ENCODE results near the gene COL5A2.

The COL5A2 gene

DNA sequence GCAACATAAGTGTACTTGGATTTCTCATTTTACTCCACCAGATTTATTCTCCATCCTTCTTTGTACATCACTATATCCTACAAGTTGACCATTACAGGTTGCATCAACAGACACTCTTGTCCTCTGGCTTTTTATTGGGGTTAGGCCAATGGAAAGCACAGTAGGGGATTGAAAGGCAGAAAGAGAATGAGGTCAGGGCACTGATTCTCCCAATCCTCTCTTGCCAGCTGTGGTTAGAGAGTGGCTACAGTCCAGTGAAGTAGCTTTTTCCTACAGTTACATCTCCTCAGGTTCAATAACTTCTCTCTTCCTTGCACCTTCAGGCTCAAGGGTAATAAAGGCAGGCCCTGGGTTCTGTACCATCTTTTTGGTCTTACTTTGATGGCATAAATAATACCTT, 20.2 kb upstream of the COL5A2 start:
- Mint-ChIP-seq H3K27ac (no peak overlapping the region), H3K9me3 (no peaks in the 10 kb centered on the region), H3K27me3 (no peaks in the 10 kb centered on the region), H3K36me3 (no peaks in the 10 kb centered on the region), H3K4me1 (no peaks in the 10 kb centered on the region), H3K4me3 (no peak overlapping the region)
- ATAC-seq (ENCODE audit: low read depth) (no peak), DNase-seq (ENCODE audit: low spot score in 2 of 2) (no peak)

DNA sequence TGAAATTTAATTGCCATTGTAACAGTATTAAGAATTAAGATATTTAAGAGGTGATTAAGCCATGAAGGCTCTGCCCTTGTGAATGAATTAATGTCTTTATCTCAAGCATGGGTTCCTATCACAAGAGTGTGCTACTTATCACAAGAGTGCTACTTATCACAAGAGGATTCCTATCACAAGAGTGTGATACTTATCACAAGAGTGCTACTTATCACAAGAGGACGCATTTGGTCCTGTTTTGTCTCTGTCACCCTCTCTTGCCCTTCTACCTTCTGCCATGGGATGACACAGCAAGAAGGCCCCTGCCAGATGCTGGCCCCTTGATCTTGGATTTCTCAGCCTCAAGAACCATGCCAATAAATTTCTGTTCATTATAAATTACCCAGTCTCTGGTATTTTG, 13.2 kb upstream of the COL5A2 start:
- H3K4me3 Mint-ChIP-seq = no peak overlapping the region
- no peak for ATAC-seq (ENCODE audit: low read depth)
- DNase-seq (ENCODE audit: low spot score in 2 of 2) = no peak

GRCh38 chr2:189191766-189192165, 12.2 kb upstream of the COL5A2 start:
- no peak for DNase-seq (ENCODE audit: low spot score in 2 of 2)
- Mint-ChIP-seq H3K36me3 (no peaks in the 10 kb centered on the region), H3K4me1 (peaks cover 3% of the 10 kb centered on the region), H3K27me3 (no peaks in the 10 kb centered on the region), H3K27ac (no peak overlapping the region), H3K4me3 (no peak overlapping the region), H3K9me3 (no peaks in the 10 kb centered on the region)
- no peak for ATAC-seq (ENCODE audit: low read depth)

More for the DNA sequence above, 13.2 kb upstream of the COL5A2 start:
- no peaks in the 10 kb centered on the region for H3K27me3 Mint-ChIP-seq
- no peaks in the 10 kb centered on the region for H3K4me1 Mint-ChIP-seq
- no peak overlapping the region for H3K27ac Mint-ChIP-seq
- H3K36me3 Mint-ChIP-seq = no peaks in the 10 kb centered on the region
- H3K9me3 Mint-ChIP-seq = no peaks in the 10 kb centered on the region

DNA sequence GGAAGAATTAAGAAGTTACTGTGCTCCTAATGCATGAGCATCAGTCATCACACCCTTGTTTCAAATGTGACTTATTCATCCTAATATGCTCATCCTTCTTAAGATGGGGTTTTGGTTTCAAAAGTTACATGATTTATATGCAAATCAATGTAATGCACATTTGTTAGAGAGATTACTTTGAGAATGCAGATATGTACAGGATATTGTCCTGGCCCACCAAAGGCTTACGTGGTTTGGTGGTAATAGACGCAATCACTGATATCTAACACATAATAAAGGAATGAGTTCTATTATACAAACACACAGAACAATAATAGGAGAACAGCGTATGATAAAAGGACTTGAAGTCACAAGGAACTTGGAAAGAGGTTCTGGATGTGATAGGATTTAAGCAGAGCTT, 11.1 kb upstream of the COL5A2 start:
- Mint-ChIP-seq H3K9me3 (no peaks in the 10 kb centered on the region), H3K27me3 (no peaks in the 10 kb centered on the region), H3K36me3 (no peaks in the 10 kb centered on the region), H3K4me3 (no peak overlapping the region), H3K27ac (no peak overlapping the region), H3K4me1 (peaks cover 3% of the 10 kb centered on the region)
- DNase-seq (ENCODE audit: low spot score in 2 of 2) = no peak
- ATAC-seq (ENCODE audit: low read depth) = no peak

DNA sequence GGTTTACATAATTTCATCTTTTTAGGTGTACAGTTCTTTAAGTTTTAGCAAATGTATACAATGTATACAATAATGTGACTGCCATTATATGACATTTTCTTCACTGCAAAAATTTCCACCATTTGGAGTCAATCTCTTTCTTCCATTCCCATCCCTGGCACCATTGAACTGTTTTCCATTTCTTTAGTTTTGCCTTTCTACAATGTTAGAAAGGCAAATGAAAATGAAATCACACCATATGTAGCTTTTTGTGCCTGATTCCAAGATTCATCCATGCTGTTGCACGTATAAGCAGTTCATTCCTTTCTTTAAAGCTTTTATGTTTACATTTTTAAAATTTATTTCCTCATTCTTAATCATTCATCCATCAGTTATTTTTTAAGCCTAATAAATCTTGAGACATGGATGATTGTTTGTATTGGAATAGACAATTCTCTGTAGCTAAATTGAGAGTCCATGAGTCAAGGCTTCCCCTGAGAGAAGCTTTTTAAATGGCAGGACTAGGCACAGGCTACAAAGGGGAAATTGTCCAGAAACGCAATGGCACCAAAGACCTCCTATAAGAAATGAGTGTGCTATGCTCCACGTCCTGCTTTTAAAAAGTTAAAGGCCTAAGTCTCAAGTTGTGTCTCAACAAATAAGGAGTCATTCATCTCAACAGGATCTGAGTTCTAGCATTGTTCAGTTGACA, 8.7 kb upstream of the COL5A2 start:
- Mint-ChIP-seq H3K9me3 (no peaks in the 10 kb centered on the region), H3K27me3 (no peaks in the 10 kb centered on the region), H3K4me1 (peaks cover 3% of the 10 kb centered on the region), H3K27ac (no peak overlapping the region), H3K4me3 (no peak overlapping the region), H3K36me3 (no peaks in the 10 kb centered on the region)
- ATAC-seq (ENCODE audit: low read depth) (no peak), DNase-seq (ENCODE audit: low spot score in 2 of 2) (no peak)

- H3K4me1 Mint-ChIP-seq = peaks cover 3% of the 10 kb centered on the region
- no peak overlapping the region for H3K4me3 Mint-ChIP-seq
- H3K27ac Mint-ChIP-seq = no peak overlapping the region
- H3K27me3 Mint-ChIP-seq = peaks cover 6% of the 10 kb centered on the region
- DNase-seq (ENCODE audit: low spot score in 2 of 2) (no peak), ATAC-seq (ENCODE audit: low read depth) (no peak)
- H3K36me3 Mint-ChIP-seq = no peaks in the 10 kb centered on the region
- no peaks in the 10 kb centered on the region for H3K9me3 Mint-ChIP-seq
Observed at GRCh38 chr2:189183170-189183569, 3.6 kb upstream of the COL5A2 start.

DNA sequence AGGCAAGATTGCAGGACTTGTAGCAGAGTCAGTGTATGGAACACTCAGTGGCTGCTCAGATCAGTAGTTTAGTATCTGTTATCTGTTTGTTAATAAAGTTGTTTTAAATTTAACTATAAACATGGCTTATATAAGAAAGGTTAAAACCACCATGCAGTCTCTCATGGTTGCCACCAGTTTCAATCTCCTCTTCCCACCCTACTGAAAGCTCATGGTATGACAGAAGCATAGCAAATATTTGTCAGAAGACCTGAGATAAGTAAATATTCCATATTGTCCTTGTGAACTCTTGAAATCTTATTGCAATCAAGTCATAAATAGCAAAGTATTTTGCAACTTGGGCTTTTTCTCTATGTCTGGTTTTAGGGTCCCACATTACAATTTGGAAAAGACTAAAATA, 2.1 kb upstream of the COL5A2 start:
- H3K4me3 Mint-ChIP-seq = no peak overlapping the region
- H3K9me3 Mint-ChIP-seq = no peaks in the 10 kb centered on the region
- no peaks in the 10 kb centered on the region for H3K4me1 Mint-ChIP-seq
- no peak for DNase-seq (ENCODE audit: low spot score in 2 of 2)
- H3K27me3 Mint-ChIP-seq = peaks cover 6% of the 10 kb centered on the region
- H3K36me3 Mint-ChIP-seq = no peaks in the 10 kb centered on the region
- no peak for ATAC-seq (ENCODE audit: low read depth)
- H3K27ac Mint-ChIP-seq = no peak overlapping the region

DNA sequence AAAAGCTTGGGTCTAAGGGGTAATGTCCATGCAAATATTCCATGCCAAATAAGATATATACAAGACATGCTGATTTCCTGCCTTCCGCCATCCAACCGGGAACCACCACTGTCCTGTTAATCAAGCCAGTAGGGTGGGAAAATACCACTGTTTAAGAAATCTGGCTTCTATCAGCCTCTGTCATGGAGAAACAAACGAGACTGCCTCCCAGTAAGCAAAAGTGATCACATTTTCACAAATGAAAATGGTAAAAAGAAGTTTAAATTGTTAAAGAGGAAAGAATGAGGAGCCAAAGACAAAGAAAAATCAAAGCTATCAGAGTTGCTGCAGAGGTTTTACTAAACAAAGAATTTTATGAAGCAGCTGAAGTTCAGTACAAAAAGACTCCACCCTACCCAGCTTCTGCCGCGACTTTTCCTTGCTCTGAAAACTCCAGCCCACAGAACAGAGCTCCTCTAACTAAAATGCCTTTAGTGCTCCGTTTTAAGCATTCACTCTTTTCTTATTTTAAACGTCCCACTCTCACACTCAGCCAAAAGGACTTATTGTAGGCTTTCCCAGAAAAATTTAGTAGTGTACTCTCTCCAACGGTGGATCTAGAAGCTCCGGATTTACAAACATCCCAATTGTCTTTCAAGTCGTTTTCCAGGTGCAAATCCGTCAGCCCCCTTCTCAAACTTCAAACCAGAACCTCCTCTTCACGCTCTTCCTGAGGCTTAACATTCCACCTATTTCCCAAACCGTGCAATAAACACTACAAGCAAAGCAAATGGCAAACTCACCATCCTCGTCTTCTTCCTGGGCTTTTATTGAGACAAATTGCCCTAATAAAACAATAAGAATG, 613 bp downstream of the COL5A2 start:
- Mint-ChIP-seq H3K27me3 (peaks cover 6% of the 10 kb centered on the region), H3K27ac (no peak overlapping the region), H3K36me3 (no peaks in the 10 kb centered on the region), H3K9me3 (no peaks in the 10 kb centered on the region), H3K4me3 (no peak overlapping the region), H3K4me1 (no peaks in the 10 kb centered on the region)
- DNase-seq (ENCODE audit: low spot score in 2 of 2) (no peak), ATAC-seq (ENCODE audit: low read depth) (no peak)

GRCh38 chr2:189178054-189178453, 1.5 kb downstream of the COL5A2 start:
- Mint-ChIP-seq H3K4me3 (no peak overlapping the region), H3K27me3 (peaks cover 5% of the 10 kb centered on the region), H3K4me1 (no peaks in the 10 kb centered on the region), H3K36me3 (no peaks in the 10 kb centered on the region), H3K9me3 (no peaks in the 10 kb centered on the region), H3K27ac (no peak overlapping the region)
- DNase-seq (ENCODE audit: low spot score in 2 of 2) (no peak), ATAC-seq (ENCODE audit: low read depth) (no peak)

GRCh38 chr2:189177251-189177840, 2.2 kb downstream of the COL5A2 start:
- no peak for ATAC-seq (ENCODE audit: low read depth)
- H3K27ac Mint-ChIP-seq = no peak overlapping the region
- H3K4me3 Mint-ChIP-seq = no peak overlapping the region
- no peaks in the 10 kb centered on the region for H3K4me1 Mint-ChIP-seq
- no peaks in the 10 kb centered on the region for H3K9me3 Mint-ChIP-seq
- DNase-seq (ENCODE audit: low spot score in 2 of 2) = no peak
- peaks cover 4% of the 10 kb centered on the region for H3K27me3 Mint-ChIP-seq
- H3K36me3 Mint-ChIP-seq = no peaks in the 10 kb centered on the region

DNA sequence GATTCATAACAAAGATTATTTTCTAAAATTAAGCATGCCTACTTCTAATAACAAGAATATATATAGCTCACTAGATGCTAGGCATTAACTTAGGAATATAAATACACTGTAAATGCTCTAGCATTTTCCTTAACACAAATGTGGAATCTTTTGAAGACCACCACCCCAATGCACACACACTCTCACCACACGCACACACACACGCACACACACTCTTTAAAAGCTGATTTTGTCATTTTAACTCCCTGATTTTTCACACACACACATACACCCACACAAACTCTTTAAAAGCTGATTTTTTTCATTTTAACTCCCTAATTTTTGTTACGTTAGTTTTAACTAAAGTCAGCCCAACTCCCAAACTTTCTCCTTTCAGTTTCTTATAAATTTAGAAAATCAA, 3.0 kb downstream of the COL5A2 start:
- DNase-seq (ENCODE audit: low spot score in 2 of 2) = no peak
- no peak for ATAC-seq (ENCODE audit: low read depth)
- Mint-ChIP-seq H3K9me3 (no peaks in the 10 kb centered on the region), H3K36me3 (no peaks in the 10 kb centered on the region), H3K27ac (no peak overlapping the region), H3K4me3 (no peak overlapping the region), H3K27me3 (peaks cover 4% of the 10 kb centered on the region), H3K4me1 (no peaks in the 10 kb centered on the region)

GRCh38 chr2:189175869-189176433, 3.6 kb downstream of the COL5A2 start:
- Mint-ChIP-seq H3K4me3 (no peak overlapping the region), H3K36me3 (no peaks in the 10 kb centered on the region), H3K4me1 (no peaks in the 10 kb centered on the region), H3K9me3 (no peaks in the 10 kb centered on the region), H3K27me3 (peaks cover 2% of the 10 kb centered on the region), H3K27ac (no peak overlapping the region)
- ATAC-seq (ENCODE audit: low read depth) = no peak
- no peak for DNase-seq (ENCODE audit: low spot score in 2 of 2)

DNA sequence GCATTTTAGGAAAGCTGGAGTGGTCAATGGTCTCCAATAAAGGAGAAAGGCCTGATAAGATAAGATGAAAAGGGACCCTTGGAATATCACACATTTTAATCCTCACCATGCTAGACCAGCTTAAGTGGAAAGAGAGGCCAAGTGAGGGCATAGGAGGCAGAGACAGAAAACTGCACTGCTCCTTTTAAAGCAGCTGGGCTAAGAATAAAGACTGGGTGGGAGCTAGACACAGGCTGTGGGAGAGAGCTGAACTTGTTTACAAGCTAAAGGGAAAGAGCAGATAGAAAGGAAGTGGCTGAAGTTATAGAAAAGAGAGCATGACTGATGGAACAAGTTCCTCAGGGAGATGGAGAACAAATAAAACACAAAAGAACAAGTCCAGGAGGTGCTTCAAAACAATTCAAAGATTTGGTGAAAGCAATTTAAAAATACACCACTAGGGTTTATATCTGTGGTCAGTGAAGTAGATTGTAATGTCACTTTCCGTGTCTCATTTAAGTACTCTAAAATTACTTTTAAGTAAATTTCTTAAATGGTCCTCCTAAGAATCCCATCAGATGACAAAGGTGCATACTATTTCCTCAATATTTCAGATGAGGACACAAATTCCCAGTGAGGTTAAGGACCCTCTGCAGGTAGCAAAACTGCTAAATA, 7.5 kb downstream of the COL5A2 start:
- H3K9me3 Mint-ChIP-seq = no peaks in the 10 kb centered on the region
- no peak overlapping the region for H3K27ac Mint-ChIP-seq
- no peaks in the 10 kb centered on the region for H3K36me3 Mint-ChIP-seq
- H3K4me1 Mint-ChIP-seq = no peaks in the 10 kb centered on the region
- DNase-seq (ENCODE audit: low spot score in 2 of 2) (no peak), ATAC-seq (ENCODE audit: low read depth) (no peak)
- H3K27me3 Mint-ChIP-seq = no peaks in the 10 kb centered on the region
- no peak overlapping the region for H3K4me3 Mint-ChIP-seq

Data from memory B cell (primary cell).